NCI-H524 treated with DMSO at 0.1 percent for 48 hours (cell line): ENCODE results near the gene ENO2.

Experiments
- DNase-seq: peaks from one replicate; lab custom pipeline; 2025; lab: John Stamatoyannopoulos, UW

Gene ENO2

DNA sequence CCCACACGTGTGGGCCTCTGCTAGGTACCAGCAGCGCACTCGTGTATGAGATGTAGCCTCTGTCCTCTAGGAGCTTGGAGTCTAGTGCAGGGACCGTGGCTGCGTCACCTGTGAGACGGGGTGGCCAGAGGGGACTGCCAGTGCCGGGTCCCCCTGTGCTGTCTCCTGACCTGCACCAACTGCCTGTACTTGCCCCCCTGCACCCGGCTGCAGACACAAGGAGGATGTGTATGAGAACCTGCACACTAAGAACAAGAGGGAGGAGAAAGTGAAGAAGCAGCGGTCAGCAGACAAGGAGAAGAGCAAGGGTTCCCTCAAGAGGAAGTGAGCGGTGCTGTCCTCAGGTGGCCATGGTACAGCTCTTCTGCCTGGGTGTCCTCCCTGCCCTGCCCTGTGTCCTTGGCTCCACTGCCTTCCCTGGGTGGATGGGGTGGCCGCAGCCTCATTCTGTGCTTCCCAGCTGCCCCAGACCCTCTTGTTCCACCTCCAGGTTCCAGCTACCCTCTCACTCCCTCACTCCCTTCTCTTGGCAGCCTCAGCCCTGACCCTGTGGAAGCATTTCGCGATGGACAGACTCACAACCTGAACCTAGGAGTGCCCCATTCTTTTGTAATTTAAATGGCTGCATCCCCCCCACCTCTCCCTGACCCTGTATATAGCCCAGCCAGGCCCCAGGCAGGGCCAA is 46.4 kb downstream of the ENO2 start:
- no peak for DNase-seq

DNA sequence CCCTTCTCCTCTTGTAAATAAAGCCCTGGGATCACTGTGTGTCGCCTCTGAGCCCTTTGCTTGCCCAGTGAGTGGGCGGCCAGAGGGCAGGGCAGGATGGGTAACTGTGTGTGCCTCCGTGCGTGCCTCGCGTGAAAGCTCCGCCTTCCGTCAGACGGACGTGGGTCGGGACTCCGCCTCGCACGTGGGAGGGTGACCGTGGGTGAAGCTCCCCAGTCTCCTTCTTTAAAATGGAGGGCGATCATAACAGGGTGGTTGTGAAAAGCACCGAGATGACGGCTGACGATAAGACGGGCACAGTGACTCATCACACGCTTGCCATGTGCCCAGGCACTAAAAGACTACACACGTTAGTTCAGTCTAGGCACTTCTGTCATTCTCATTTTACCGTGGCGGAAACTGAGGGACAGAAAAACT is 46.9 kb downstream of the ENO2 start:
- DNase-seq: no peak

DNA sequence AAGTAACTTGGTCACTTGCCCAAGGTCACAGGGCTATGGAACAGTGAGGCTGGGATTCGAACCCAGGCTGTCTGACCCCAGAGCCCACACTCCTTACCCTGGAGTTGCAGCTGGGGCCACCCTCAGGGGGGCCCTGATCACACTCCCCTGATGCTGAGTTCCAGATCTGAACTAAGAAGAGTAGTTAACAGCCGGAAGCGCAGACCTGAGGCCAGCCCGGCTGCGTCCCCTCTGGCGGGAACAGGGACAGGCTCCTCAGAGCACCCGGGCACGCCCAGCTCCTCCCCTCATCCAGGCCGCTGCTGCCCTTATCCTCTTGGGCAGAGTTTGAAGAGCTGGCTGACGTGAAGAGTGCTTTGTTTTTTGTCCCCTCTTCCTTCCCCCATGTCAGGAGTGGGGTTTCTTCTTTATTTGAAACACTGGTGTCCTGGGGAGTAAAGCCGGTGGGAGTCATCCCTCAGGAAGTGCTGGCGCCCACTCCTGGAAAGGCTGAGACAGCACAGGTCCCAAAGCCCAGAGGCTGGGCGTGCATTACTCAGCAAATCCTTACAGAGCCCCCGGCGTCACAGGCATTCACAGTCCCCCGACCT is 47.4 kb downstream of the ENO2 start:
- DNase-seq: peak; percentile 43

DNA sequence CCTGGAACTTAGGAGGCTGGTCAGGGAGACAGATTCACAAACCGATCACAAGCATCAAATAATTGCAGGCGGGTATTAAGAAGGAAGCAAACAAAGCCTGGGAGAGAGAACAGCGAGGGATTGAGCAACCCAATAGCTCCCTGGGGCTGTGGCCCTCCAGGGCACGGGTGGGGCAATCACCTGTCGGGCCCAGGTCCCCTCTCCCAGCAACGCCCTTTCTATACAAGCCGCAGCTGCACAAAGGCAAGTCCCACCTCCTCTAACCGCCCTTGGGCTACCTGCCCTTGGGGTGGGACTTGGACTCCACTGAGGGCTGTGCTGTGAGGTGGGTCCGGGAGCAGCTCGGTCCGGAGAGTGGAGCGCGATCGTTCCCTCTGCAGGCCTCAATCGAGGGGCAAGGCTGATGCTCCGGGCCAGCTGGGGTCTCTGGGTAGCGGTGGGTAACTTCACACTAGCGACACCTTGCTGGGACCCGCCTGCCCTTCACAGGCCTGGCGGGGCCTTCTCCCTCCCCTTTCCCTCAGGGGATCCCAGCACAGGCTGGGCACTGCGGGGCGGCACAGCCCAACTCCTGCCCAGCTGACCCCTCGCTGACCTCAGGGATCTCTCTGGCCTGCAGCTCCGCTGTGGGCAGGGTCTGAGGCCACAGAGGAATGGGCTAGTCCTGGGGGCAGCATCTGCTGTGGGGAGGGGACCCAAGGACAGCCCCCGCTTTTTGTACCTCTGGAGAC is 48.1 kb downstream of the ENO2 start:
- DNase-seq: no peak

DNA sequence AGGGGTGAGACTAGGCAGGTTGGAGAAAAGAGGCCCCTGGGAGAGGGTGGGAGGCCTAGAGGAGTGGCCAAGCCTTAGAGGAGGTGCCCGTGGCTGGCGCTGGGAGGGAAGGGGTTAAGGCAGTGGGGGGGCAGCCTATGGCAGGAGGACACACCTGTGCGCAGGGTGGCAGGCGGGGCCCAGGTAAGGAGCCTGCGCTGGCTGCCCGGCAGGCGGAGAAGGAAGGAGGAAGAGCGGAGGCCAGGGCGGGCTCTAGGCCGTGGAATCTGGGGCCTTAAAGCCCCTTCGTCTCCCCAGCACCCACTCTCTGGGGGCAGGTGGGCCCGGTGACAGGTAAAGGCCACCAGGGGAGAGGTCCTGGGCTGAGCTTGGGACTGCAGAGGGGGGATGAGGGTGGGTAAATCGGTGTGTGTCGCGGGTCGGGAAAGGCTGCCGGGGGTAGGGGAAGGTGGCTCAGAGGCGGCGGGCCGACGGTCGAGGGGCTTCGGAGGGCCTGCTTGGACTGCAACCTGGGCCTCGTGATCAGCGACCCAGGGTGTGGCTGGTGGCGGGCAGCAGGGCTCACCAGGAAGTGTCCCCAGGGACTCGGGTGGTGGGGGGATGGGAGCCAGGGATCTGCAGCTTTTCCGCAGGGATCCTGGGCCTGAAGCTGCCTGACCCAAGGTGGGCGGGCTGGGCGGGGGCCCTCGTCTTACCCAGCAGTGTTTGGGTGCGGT is 48.8 kb downstream of the ENO2 start:
- DNase-seq: no peak

DNA sequence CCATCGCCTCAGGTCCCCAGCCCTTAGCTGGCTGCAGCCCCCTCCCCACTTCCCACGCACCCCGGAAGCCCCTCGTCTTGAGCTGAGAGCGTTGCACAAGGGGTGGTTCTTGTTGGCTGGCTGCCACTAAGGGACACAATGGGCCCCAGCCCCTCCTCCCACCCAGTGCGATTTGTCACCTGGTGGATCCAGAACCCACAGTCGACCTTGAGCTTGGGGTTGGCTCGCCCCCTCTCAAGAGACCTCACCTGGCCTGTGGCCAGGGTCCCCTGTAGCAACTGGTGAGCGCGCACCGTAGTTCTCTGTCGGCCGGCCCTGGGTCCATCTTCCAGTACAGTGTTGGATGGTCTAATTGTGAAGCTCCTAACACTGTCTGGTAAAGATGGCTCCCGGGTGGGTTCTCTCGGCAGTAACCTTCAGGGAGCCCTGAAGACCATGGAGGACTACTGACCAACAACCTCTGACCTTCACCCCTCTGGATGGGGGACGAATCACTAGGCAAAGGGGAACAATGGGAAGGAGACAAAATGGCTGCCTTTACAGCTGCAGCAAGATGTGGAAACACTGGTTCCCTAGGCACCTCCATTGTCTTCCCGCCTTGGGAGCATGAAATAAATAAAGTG is 49.5 kb downstream of the ENO2 start:
- no peak for DNase-seq

DNA sequence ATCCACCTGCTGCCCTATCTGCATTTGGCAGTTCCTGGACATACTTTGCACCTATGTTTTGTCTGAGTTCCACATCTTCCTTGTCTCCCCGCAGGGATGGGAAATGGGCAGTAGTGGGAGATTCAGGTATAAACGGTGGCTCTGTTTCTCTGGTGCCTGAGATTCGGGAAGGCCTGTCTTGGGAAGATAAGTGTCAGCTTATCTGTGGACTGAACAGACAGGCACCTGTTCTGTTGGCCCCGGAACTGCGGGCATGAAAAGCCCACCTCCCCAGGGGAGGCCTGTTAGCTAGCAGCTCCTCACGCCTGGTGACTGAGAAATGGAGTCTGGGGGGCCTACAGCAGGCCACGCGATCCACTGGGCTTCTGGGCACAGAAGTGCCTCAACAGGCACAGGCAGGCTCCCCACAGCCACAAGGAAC is 50.2 kb downstream of the ENO2 start:
- no peak for DNase-seq

DNA sequence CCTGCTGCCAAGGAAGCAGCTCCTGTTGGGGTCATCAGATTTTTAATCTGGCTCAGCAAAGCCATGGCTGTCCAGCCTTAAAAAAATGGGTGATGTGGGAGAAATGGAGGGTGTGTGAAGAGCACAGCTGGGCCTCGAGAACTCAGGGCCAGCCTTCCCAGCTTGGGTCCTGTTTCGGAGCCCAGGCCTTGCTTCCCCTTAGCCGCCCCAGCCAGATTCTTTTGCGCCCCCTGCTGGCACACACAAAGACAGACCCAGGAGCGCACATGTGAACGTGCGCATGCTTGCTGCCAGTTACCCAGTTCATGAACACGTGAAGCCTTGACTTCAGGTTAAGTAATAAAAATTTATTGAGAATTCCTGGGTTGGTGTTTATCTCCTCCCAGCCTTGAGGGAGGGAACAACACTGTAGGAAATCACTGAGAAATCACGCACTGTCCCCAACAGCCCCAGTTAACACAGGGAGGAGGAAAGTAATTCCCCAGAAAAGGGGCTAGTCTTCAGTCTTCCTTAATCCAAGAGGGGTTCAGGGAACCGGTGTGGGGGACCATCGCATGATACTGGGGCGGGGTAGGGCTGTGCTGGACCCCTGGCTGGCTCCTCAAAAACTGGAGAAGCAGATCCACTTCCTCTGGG is 50.8 kb downstream of the ENO2 start:
- DNase-seq: peak; percentile 15

DNA sequence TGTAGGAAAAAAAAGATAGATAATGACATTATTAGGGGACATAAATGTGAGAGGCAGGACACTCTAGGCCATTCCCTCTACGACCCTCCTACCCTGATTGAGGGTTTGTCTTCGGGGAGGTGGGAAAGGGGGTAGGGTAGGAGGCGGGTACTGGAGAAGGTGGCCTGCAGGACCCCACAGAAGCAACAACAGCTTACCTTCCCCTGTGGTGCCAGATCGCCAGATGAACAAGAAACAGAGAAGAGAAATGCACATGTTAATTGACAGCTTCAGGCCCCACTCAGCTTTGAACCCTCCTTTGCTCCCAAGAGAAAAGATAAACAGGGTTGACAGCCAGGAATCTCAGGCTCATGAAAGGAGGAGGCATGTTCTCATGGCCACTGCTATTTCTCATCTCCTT is 51.3 kb downstream of the ENO2 start:
- no peak for DNase-seq

DNA sequence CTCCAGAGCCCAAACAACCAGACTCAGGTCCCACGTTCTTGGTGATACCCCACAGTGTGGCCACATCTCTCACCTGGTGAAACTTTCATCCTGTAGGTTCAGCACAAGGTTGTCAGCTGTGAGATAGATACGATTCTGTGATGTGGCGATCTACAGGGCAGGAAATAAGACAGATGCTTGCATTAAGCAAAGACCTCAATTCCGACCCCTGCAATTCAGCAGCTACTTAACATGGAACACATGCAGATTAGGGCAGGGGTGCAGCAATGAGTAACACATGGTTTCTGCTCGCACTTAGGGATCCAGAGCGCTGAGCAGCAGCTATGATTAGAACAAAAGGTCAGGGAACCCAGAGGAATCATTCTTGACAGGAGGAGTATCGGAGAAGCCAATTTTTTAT is 52.0 kb downstream of the ENO2 start:
- DNase-seq: no peak

DNA sequence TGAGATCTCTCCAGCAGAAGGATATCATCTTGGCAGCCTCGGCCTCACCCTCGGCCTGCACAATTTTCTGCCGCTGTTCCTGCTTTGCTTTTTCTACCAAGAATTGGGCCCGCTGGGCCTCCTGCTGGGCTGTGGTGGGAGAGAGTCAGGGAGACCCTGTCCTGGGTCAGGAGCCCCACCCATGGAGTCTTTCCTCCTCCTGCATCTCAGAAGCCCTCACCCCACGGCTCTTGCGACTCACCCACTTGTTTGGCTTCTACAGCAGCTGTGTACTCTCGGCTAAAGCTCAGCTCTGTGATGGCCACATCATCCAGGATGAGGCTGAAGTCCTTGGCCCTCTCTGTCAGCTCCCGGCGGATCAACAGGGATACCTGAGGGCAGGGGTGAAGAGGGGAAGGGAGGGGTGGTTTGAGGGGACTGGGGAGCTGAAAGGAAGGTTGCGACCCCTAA is 53.3 kb downstream of the ENO2 start:
- no peak for DNase-seq

DNA sequence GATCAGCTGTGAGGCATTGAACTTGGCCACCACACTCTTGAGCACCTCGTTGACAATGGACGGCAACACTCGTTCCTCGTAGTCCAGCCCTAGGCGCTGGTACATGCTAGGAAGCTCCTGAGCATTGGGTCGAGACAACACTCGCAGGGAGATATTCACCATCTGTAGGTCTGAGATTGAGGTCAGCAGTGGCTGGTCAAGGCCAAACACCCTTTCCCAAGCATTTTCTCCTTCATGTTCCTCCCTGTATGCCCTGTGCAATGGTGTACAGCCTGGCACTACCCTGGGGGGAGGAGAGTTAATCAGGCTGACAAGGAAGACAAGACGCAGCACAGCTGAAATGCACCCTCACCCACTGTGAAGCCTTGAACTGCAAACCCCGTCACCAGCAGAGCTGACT is 54.0 kb downstream of the ENO2 start:
- no peak for DNase-seq

DNA sequence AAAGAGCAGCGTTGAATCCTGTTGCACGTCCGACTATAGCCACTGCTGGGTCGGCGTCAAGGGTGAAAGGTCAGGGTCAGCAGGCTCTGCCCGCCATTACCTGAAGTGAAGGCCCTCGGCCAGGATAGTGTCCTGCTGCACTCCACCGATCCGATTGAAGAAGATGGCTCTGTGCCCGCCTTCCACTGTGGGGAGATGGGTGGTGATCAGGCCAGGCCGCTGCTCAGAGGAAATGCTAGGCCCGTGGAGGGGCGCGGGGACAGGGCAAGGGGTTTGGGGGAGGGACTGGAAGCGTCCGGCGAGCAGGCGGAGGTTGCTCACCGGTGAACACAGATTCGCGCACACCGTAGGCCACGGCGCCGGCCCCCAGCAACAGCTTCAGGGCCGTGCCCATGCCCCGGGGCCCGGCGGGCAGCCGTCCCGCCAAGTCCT is 55.7 kb downstream of the ENO2 start:
- DNase-seq: no peak
